Measurements from ENCODE around the gene KRT79.

The KRT79 gene

GRCh38 chr12:52828591-52829021 is 5.5 kb downstream of the KRT79 start:
- Mint-ChIP-seq H3K4me3 (no peak overlapping the region), H3K4me1 (no peaks in the 10 kb centered on the region), H3K36me3 (ENCODE audit: low read depth) (no peaks in the 10 kb centered on the region), H3K9me3 (no peaks in the 10 kb centered on the region), H3K27ac (no peak overlapping the region), H3K27me3 (ENCODE audit: low read depth, poor library complexity) (peaks cover 27% of the 10 kb centered on the region)
- no peak for TF ChIP-seq CTCF (IDR thresholded peaks at IDR 0.05)
- DNase-seq: no peak

- H3K36me3 Mint-ChIP-seq (ENCODE audit: low read depth): no peaks in the 10 kb centered on the region
- no peak for DNase-seq
- H3K4me3 Mint-ChIP-seq: no peak overlapping the region
- no peaks in the 10 kb centered on the region for H3K4me1 Mint-ChIP-seq
- H3K9me3 Mint-ChIP-seq: no peaks in the 10 kb centered on the region
- H3K27me3 Mint-ChIP-seq (ENCODE audit: low read depth, poor library complexity): peaks cover 29% of the 10 kb centered on the region
- H3K27ac Mint-ChIP-seq: no peak overlapping the region
- no peak for TF ChIP-seq CTCF (IDR thresholded peaks at IDR 0.05)
These were observed 6.0 kb downstream of the KRT79 start for GRCh38 chr12:52828156-52828555.

GRCh38 chr12:52827499-52828090 is 6.5 kb downstream of the KRT79 start:
- Mint-ChIP-seq H3K4me1 (no peaks in the 10 kb centered on the region), H3K27me3 (ENCODE audit: low read depth, poor library complexity) (peaks cover 33% of the 10 kb centered on the region), H3K9me3 (no peaks in the 10 kb centered on the region), H3K27ac (no peak overlapping the region), H3K36me3 (ENCODE audit: low read depth) (no peaks in the 10 kb centered on the region), H3K4me3 (no peak overlapping the region)
- TF ChIP-seq CTCF (IDR thresholded peaks at IDR 0.05): no peak
- DNase-seq: no peak

GRCh38 chr12:52826611-52827498 is 7.3 kb downstream of the KRT79 start:
- H3K27me3 Mint-ChIP-seq (ENCODE audit: low read depth, poor library complexity): peaks cover 36% of the 10 kb centered on the region
- H3K4me3 Mint-ChIP-seq: no peak overlapping the region
- DNase-seq: no peak
- H3K9me3 Mint-ChIP-seq: no peaks in the 10 kb centered on the region
- H3K4me1 Mint-ChIP-seq: peaks cover 3% of the 10 kb centered on the region
- no peaks in the 10 kb centered on the region for H3K36me3 Mint-ChIP-seq (ENCODE audit: low read depth)
- TF ChIP-seq CTCF (IDR thresholded peaks at IDR 0.05): no peak
- H3K27ac Mint-ChIP-seq: no peak overlapping the region

GRCh38 chr12:52825961-52826360 is 8.2 kb downstream of the KRT79 start:
- no peak overlapping the region for H3K27ac Mint-ChIP-seq
- peaks cover 12% of the 10 kb centered on the region for H3K4me1 Mint-ChIP-seq
- peaks cover 36% of the 10 kb centered on the region for H3K27me3 Mint-ChIP-seq (ENCODE audit: low read depth, poor library complexity)
- no peaks in the 10 kb centered on the region for H3K9me3 Mint-ChIP-seq
- no peak for DNase-seq
- no peak overlapping the region for H3K4me3 Mint-ChIP-seq
- no peak for TF ChIP-seq CTCF (IDR thresholded peaks at IDR 0.05)
- no peaks in the 10 kb centered on the region for H3K36me3 Mint-ChIP-seq (ENCODE audit: low read depth)
